Activated naive CD4-positive, alpha-beta T cell treated with anti-CD3 and anti-CD28 coated beads, Interleukin-2, amount 50 U/mL, for 16 hours (primary cell): ENCODE results near the gene FLT1.

Source experiments
- DNase-seq: peaks from one replicate; pipeline ENCODE4 v3.0.0-alpha.2; 2020

The FLT1 gene

GRCh38 chr13:28301839-28302238, 193.1 kb downstream of the FLT1 start:
- no peak for DNase-seq

- no peak for DNase-seq
These were observed 195.0 kb downstream of the FLT1 start for GRCh38 chr13:28299916-28300315.

- DNase-seq, result no peak
These were observed 197.6 kb downstream of the FLT1 start for GRCh38 chr13:28297341-28297740.

- no peak for DNase-seq
These were observed 208.7 kb downstream of the FLT1 start for GRCh38 chr13:28286263-28286662.

GRCh38 chr13:28283600-28283999, 211.3 kb downstream of the FLT1 start:
- no peak for DNase-seq

- DNase-seq, result no peak
These were observed 212.5 kb downstream of the FLT1 start for GRCh38 chr13:28282451-28282850.

- no peak for DNase-seq
These were observed 221.0 kb downstream of the FLT1 start for GRCh38 chr13:28273919-28274318.

GRCh38 chr13:28271056-28271840, 223.7 kb downstream of the FLT1 start:
- DNase-seq, result no peak

GRCh38 chr13:28268800-28269223, 226.1 kb downstream of the FLT1 start:
- no peak for DNase-seq

- DNase-seq, result no peak
These were observed 227.4 kb downstream of the FLT1 start for GRCh38 chr13:28267497-28267896.

GRCh38 chr13:28258417-28258816, 236.5 kb downstream of the FLT1 start:
- DNase-seq, result no peak

GRCh38 chr13:28257305-28257704, 237.6 kb downstream of the FLT1 start:
- DNase-seq, result no peak

GRCh38 chr13:28252547-28252946, 242.4 kb downstream of the FLT1 start:
- DNase-seq, result no peak

GRCh38 chr13:28251466-28251865, 243.5 kb downstream of the FLT1 start:
- DNase-seq, result no peak

GRCh38 chr13:28250542-28250941, 244.4 kb downstream of the FLT1 start:
- DNase-seq, result no peak
